Activated CD4-positive, alpha-beta T cell treated with anti-CD3 and anti-CD28 coated beads for 4 hours (primary cell): ENCODE data around the gene CADM4.

Source experiments
- DNase-seq, 2 donors: peaks; one replicate each; pipeline ENCODE4 v3.0.0-alpha.2; 2020

Gene CADM4

DNA sequence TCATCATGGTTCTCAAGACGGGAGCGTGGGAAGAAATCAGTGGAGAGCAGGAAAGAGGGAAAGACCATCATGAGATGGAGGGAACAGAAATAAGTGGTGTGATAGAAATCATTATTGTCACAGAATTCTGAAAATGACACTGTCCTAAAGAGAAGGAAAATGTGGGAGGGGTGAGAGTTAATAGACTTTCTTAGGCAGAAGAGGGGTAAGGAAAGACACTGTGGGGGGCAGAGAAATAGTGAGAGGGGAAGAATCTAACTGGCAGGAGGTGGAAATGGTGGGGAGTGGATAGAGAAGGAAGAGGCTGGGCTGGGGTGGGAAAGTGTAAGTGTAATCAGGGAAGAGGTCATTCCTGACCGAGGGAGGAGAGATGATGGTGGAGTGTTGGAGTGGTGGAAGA lies 60.9 kb downstream of the CADM4 start:
- no peak for DNase-seq

DNA sequence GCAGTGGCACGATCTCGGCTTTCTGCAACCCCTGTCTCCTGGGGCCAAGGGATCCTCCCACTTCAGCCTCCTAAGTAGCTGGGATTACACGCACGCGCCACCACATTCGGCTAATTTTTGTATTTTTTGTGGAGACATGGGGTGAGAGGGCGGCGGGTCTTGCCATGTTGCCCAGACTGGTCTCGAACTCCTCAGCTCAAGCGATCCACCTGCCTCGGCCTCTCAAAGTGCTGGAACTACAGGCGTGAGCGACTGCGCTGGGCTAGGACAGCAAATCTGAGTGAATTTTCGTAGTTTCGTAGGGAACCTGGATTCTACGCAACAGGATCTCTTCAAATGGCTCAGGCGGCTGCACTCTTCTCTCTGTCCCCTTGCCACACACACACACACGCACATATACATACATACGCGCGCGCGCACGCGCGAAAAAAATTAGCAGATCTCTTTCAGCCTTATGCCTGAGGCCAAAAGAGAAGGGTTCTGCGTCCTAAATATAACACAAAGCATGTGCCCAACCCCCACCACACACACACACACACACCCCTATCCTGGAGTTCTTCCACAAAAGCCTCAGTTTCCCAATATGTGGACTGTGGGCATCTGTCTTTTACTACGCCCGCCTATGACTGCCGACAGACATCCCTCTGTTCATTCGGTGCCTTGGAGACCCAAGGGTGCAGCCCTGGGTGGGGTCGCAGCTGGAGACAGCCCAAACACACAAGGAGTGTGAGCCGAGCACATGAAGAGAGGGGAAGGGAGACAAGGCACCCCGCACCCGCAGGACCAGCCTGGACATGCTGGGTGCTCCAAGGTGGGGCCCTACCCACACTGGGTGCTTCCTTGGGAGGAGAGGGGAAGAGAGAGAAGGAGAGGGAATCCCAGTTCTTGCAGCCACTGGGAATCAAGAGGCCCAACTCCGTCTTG lies 63.4 kb downstream of the CADM4 start:
- DNase-seq = no peak

DNA sequence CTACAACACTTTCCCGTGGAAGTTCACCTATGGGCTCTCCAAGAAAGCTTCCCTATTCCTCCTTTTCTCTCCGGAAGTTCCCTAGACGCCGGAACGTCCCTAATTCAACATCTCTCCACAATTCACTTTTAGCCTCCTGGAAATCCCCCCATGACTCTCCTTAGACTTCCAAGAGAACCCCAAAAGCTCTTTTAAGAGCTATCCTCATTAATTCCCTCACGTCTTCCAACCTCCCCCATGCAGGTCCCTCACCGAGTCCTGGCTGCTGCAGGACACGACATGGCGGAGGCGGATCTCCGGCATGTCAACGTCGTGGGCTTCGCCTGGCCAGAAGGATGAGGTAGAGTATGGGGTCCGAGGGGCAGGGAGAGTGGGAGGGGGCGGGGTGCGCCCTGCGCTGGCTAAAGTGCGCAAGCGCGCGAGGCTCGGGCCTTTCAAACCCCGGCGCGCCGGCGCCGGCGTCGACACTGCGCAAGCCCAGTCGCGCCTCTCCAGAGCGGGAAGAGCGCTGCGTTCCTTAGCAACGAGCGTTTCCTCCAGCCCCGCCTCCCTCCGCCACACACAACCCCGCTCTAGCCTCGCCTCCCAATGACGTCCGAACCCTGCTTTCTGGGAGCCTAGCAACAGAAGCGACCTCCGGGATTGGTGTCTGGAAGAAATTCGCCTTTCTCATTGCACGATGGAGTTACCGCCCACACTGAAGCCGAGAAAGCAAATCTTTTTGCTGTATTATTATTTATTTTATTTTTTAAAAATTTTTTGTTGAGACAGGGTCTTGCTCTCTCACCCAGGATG lies 64.3 kb downstream of the CADM4 start, which contains the start of the genes PINLYP and XRCC1:
PINLYP (plus strand) TSS at position 646 of the 795 bp plus-strand sequence. CDS start 1,391 bp downstream, outside the sequence.
XRCC1 (minus strand) TSS at position 372 of the 795 bp plus-strand sequence; CDS start at position 303, 69 bp downstream.
- peak; percentile 93 for DNase-seq

DNA sequence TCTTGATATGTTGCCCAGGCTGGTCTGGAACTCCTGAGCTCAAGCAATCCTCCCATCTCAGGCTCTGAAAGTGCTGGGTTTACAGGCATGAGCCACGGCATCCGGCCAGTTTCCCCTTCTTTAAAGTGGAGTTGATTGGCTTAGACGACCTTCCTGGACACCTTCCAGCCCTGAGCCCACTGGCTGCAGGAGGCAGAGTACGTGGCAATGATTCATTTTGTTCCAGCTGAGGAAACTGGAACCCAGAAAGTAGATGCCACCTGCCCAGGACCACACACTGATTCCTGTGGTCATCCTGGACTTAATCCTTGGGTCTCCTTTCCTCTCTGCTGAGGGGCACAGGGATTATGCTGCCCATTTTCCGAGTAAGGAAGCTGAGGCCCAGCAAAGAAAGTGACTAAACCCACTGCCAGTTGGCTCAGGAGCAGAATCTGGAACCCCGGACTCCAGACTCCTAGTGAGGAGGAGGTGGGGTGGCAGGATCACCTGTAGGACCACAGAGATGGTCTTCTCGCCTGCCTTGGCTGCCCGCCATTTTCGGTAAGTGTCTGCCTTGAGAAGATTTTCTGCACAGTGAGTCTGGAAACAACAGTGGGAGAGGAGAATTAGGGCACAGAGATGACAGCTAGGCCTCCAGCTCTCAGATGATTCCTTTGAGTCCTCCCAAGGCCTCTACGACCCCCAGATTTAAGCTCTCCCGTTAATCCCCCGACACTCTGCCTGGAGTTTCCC lies 65.1 kb downstream of the CADM4 start:
- no peak for DNase-seq
